NCI-H2171 (cell line): ENCODE results near the gene CDH4.

Experiments
- DNase-seq: peaks from one replicate; lab custom pipeline; 2025; lab: John Stamatoyannopoulos, UW

CDH4 gene

DNA sequence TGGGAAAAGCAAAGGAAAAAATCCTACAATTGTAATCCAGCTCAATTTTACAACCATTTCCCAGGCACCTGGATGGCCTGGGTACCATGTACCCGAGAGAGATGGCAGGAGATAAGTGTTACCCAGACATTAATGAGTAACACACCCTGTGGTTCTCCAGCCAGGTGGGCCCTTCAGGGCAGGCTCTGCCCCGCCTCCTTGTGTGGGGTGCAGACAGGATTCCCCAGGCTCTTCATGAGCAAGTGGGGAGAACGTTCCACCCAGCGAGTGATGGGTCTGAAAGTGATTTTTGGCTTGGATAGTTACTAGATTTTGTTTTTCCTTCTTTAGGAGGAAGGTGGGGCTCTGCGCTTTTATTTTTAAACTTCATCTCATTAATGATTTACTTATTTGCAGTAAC lies 569.7 kb downstream of the CDH4 start:
- DNase-seq = no peak

DNA sequence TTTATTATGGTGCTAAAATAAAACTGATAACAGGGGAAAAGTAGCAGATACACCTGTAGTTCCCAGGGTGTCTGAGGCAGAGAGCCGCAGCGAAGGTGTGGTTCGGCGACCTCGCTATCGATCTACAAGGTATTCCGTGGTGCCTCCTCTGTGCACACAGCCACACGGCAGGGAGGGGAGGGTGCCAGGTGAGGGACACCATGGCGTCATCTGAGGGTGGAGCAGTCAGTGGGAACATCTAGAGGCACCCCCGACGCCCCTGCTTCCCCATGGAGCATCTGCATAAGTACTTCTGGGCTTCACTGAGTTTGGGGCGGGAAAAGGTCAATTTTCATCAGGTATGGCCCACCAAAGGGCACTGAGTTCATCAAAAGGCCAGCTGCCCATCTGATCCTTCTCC lies 570.3 kb downstream of the CDH4 start:
- DNase-seq = no peak

DNA sequence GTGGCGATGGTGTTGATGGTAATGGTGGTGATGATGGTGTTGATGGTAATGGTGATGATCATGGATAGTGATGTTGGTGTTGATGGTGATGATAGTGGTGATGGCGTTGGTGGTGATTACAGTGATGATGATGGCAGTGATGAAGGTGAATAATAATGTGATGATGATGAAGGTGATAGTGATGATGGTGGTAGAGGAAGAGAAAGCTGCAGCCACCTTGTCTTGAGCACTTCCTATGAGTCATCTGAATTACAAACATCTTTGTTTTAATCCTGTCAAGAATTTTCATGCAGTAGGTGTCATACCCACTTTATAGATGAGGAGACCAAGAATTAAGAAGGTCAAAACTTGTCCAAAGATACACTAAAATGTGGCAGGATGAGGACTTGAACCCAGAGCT lies 571.2 kb downstream of the CDH4 start:
- no peak for DNase-seq

DNA sequence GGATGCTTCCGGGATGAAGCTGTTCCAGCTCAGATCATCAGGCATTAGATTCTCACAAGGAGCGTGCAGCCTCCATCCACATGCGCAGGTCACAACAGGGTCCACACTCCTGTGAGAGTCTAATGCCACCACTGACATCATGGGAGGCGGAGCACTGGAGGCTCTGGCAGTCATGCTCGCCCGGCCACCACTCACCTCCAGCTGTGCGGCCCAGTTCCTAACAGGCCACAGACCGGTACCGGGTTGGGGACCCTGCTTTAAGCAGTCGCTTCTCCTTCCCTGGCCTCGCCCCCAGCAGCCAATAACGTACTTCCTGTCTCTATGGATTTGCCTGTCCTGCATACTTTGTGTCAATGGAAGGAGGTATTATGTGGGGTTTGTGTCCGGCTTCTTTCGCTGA lies 576.8 kb downstream of the CDH4 start:
- no peak for DNase-seq

DNA sequence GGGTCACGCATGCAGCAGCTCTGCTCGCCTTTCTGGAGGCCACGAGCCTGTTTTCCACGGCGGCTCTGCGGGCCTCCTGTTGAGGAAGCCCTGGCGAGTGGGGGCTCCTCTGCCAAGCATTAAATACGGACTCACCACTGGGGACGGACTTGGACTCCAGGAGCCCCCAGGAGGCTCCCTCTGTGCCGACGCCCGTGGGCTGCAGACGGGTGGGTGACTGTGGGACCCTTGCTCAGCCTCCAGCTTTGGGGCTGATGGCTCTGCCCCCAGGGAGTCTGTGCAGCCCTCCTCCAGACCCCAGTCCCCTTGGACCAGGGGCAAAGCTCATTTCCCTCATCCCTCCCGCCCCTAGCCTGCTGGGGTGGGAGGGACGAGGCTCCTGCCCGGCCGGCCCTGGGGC lies 577.5 kb downstream of the CDH4 start:
- no peak for DNase-seq

DNA sequence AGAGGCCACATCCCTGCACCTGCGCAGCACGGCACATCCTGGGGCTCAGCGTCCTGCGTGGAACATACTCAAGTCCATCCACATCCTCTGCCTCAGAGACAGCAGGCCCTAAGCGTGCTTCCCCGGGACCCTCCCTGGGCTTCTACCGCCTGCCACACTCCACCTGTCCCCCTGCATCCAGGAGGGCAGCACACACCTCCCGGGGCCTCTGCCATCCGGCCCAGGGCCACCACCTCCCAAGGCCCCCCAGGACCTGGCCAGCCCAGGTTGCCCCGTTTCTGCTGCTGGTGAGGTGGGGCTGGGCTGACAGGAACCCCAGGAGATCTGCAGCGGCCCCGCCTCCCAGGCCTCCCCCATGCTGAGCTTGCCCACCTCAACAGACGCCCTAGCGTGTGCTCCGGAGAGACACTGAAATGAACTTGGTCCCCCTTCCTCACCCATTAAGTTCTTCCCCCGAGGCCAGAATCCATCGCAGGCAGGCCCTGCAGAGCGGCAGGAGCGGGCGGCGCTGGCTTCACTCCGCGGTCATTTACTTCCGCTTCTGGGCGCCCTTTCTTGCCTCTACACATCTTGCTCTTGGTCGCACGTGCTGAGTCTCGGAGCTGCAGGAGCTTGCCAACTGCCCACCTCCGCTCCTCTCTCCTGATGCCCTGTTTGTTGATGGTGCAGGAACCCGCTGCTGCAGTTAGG lies 578.3 kb downstream of the CDH4 start:
- no peak for DNase-seq

DNA sequence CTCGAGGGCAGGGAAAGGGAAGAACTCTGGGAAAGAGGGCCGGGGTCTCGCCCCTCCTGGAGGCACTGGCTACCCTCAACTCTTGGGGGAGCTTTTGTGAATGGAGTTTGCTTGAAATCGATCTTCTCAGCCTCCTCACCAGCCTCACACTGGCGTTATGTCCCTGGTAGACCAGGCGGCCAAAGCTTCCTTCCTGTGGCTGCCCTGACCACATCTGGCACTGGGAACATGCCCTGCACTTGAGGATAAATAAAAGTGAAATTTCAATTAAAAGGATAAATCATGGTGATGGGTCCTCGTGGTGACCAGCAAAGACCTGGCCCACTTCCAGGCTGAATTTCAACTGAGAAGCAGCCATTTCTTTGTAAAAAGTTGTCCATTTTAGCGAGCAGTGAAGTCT lies 578.9 kb downstream of the CDH4 start:
- no peak for DNase-seq

DNA sequence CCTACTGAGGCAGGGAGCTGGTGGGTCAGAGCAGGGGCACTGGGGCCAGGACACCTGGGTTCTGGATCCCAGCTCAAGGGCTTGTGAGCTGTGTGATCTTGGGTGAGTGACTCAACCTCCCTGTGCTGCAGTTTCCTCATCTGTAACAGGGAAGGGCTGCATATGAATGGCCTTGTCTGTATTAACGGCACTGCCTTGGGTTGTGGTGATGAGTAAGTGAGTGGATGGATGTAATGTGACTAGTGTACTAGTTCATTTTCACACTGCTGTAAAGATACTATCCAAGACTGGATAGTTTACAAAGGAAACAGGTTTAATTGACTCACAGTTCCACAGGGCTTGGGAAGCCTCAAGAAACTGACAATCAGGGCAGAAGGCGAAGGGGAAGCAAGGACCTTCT lies 580.1 kb downstream of the CDH4 start:
- DNase-seq = no peak

DNA sequence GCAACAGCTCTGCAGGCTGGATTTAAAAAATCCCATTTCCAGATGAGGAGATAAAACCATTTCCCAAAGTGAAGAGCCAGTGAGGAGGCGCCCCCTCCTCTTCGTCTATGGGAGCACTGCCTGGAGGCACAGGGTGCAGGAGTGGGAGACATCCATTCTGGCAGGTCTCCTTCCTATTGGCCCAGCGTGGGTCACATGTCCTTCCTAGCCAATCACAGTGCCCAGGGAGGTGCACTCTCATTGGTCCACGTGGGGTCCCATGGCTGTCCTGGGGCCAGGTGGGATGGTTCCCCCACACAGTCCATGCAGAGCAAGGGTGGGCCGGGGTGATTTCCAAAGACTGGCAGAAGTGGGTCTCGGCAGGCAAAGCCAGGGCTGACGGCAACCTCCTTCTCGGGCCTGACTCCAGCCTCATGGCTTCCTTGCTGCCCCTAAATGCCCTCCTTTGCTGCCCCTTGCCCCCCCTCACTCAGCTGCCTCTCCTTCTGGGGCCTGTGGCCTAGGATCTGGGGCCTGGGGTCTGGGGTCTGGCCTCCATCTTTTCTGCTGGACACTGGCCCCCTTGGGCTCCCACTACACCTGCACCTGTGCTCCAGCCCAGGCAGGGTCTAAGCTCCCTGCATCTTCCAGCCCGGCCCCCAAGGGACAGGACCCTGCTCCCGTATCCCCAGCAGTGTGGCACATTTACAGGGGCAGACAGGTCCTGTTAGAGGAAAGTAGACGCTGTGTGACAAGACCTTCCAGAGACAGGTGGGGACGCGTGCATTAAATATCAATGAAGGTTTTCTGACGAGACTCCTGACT lies 581.9 kb downstream of the CDH4 start:
- no peak for DNase-seq

DNA sequence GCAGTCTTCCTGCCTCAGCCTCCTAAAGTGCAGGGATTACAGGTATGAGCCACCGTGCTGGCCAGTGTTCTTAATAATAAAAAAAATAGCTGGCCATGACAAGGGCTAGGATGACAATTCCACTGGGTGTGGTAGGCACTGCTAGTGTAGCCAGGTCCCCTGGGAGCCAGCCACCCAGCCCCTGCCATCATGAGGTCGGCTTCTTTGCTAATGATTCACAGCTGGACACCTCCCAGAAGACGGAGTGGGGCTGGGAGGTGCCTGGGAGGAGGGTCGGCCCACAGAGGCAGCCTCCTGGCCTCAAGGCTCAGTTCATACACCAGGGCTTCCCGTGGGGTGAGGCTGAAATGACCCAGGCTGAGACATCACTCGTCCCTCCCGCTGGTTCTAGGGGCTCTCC lies 583.2 kb downstream of the CDH4 start:
- no peak for DNase-seq

DNA sequence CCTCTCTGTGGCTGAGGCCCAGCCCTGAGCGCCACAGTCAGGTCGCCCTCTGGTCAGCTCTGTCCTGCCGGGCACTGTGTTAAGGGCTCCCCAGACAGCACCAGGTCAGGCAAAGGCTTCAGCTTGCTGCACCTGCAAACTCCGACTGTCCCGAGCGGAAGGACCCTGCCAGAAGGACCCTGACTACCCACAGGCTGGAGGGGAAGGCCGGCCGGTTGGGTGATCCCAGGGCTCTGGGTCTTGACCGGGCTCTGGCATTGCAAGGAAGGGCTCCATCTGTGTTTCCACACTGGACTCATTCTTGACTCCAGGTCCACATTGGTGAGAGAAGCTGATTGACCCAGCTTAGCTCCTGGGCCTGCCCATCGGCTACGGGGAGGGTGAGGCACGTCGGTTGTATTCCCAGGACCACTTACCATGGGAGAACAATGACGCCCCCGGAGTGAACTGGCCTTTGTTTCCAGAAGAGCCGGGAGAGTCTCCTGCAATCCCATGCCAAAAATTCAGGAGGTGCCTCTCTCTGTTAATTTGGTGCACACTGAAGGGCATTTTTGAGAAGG lies 583.8 kb downstream of the CDH4 start:
- no peak for DNase-seq

DNA sequence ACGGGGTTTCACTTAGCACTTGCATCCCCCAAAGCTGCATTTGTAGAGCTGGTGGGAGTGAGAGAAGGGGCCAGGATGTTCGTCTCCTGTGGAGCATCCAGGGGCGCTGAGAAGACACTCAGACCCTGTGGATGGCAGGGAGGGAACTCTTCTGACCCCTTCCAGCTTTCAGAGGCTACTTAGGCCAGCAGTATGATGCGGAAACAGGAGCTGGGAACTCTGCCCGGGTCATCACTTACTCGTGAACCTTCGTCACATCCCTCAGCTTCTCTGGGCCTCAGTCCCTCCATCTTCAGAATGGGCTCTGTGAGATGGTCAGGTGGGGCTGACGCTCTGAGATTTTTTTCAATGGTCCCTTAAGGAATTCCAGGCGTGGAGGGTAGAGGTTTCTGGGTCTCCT lies 585.1 kb downstream of the CDH4 start:
- no peak for DNase-seq

DNA sequence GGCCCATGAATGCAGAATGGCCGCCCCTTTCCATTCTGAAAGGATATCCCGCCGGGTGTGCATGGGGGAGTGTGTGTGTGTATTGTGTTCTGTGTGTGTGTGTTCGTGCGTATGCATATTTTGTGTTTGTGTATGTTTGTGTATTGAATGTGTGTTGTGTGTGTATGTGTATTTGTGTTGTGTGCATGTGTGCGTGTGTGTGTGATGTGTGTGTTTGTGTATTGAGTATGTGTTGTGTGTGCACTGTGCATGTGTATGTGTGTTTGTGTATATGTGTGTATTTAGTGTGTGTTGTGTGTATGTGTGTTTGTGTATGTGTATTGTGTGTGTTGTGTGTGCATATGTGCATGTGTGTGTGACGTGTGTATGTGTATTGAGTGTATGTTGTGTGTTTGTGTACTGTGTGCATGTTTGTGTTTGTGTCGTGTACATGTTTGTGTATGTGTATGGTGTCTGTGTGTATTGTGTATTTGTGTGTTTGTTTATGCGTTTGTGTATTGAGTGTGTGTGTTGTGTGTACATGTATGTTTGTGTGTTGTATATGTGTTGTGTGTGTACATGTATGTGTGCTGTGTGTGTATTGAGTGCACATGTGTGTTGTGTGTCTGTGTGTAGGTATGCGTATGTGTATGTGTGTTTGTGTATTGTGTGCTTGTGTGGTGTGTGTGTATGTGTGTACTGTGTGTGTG lies 587.3 kb downstream of the CDH4 start:
- no peak for DNase-seq

DNA sequence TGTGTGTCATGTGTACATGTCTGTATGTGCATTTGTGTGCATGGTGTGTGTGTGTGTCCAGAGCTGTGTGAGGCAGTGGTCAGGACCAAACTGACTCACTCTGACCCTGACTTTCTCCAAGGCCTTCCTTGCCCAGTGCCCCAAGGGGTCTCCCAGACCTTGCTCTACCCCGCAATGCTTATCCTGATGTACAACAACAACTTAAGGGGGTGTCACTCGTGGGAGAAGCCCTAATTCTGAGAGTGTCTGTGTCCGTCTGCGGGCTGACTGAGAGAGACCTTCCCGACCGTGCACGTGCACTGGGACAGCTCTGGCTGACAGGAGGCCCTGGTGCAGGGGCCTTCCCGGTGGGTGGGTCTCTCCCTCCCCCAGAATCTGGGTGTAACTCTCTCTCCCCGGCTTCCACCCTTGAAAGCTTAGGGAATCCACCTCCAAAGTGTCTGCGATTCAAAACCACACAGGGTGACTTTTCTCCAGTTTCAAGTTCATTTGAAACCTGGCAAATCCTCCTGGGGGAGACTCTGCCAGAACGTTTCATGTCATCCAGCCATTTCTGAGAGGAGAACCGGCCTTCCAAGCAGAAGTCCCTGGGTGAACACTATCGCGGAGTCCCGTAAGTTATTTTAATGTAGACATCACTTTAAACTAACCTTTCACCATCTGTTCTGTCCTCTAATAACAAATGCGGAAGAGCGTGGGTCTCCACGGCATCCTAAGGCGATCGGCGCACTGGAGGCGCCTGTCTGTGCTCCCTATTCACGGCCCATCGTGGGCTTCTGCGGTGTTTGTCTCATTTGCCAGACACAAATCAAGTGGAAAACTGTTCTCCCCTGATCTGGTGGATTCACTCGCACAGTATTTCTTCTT lies 588.1 kb downstream of the CDH4 start:
- DNase-seq = no peak

DNA sequence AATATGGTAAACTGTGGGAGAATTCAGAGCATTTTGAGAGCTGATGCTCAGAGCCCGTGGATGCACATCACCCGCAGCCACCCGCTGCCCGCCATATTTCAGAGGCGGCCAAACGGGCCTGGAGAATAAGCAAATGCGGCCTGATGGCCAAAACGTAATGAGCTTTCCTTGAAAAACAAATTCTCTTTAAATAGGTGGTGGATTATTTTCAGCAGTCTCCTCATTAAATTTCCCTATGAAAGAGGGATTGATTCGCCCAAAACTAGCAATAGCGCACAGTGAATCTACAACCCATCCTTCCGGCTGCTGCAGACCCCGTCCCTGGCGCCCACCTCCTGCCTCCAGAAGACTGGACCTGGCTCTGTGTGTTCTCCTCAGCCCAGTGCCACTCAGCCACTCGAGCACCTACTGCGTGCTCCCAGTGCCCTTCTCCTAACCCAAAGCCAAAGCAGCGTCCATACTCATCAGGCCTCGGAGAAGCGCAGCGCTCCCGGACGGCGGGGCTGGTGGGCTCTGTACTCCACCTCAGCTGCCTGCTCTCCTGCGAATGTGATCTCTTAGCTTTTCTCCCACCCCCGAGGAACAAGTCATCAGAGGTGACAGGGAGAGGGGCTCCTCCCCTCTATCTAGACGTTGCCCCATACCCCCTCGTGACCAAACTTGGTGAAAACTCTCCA lies 588.9 kb downstream of the CDH4 start:
- no peak for DNase-seq

DNA sequence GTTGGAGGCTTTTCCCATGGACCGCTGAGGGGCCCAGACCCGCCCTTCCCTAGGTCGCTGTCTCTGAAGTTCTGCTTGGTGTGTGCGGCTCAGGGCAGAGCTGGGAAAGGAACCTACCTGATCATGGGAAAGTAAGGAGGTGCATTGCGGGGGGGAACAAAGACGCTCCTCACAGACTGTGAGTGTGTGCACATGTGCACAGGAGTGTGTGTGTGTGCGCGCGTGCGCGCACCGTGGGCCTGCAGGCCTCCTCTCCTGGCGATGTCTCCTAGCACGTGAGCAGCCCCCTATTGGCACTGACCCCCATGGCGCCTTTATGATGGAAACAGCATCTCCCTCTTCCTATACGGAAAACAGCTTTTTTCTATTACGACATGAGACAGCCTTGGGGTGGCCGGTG lies 589.5 kb downstream of the CDH4 start:
- no peak for DNase-seq

DNA sequence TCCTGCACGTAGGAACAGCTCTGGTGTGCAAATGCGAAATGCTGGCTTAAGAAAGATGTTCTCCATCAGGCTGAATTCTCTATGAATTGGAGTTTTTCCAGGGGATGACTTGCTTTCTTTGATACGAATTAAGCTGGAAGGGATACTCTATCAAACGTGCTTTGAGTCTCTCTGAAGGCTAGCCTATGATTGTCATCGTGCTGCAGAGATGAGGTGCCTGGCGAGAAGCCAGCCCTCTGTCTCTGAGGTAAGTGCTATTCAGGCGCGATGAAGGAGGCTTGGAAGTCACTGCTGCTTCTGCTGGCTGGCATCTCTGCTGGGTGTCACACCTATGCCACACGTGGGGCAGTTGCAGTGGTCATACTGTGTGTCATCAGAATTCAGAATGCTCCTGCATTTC lies 589.9 kb downstream of the CDH4 start:
- DNase-seq = no peak

DNA sequence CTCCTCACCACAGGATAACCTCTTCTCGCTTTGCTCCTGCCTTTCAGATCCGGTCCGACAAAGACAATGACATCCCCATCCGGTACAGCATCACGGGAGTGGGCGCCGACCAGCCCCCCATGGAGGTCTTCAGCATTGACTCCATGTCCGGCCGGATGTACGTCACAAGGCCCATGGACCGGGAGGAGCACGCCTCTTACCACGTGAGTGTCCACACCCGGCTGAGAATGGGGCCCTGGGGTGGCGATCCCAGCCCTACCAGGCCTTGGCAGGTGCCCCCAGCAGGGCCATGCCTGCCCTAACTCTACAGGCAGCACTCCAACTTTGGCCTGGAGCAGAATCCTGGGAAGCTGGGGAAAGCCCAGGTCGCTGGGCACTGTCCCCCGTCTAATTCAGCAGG lies 592.6 kb downstream of the CDH4 start:
- no peak for DNase-seq

DNA sequence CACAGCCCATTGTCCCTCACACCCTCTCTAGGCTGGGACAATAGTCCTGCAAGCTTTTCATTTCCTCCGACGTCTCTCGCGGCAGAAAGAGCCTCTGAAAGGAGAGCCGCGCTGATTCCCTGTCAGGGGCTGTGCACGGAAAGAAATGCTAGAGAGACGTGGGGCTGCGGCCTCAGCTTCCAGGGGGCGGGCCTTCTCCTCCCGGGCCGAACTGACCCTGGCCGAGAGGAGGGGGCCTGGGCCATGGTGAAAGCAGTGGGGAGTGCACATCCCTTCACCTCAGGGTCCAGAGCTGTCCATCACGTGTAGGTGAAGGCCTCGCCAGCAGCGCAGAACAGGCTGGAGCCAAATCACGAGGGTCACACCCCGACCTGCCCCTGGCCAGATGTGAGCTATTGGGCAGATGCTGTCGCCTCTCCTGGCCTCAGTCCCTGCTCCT lies 593.2 kb downstream of the CDH4 start:
- DNase-seq = no peak

DNA sequence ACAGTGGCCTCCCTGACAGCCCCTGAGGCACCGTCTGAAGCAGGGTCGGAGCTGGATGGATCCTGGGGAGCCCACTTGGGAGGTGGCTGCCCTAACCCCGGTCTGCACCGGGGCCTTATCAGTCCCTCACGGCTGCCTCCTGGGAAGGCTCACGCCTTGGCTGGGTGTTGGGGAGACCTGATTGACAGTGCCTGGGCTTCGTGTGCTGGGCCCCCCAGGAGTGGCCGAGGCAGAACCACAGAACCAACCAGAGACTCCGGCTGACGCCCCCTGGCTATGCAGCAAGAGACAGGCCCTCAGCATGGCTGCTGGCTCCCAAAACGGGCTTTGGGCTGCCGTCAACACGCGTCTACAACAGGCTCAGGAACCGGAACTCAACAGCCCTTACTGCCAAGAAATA lies 594.0 kb downstream of the CDH4 start:
- no peak for DNase-seq

DNA sequence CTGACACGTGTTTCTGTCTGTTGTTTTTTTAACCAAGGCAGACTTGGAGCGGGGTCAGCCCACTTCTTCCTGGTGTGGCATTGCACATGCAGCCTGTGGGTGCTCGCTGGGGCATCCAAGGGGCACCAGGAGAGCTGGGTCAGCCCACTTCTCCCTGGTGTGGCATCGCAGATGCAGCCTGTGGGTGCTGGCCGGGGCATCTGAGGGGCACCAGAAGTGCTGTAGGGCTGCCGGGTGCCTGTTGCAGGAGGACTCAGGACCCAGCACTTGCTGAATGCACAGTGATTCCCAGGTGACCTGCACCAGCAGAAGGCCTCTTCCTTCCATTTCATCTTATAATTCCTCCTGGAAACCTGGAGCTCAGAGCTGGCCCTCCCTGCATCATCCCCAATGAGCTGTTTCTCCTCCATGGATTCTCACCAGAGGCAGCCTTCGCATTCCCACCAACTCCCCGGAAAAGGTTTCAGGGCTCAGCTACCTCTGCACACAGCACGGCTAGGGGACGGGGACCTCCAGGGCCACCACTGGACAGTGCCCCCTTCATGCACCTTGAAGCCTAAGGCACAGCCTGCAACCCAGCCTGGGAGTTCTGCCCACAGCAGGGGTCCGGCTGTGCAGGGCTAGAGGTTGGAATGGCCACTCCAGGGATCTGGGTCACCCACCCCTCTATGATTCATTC lies 594.8 kb downstream of the CDH4 start:
- DNase-seq = no peak
